ENCODE data around the gene BCO1. TPM values are rescaled to one million over a fixed set of nuclear protein-coding genes. Genes with fewer than 3 reads are reported as not detected.

The BCO1 gene
- total RNA-seq, 1 donor from 2014 or later: 0.58 TPM

DNA sequence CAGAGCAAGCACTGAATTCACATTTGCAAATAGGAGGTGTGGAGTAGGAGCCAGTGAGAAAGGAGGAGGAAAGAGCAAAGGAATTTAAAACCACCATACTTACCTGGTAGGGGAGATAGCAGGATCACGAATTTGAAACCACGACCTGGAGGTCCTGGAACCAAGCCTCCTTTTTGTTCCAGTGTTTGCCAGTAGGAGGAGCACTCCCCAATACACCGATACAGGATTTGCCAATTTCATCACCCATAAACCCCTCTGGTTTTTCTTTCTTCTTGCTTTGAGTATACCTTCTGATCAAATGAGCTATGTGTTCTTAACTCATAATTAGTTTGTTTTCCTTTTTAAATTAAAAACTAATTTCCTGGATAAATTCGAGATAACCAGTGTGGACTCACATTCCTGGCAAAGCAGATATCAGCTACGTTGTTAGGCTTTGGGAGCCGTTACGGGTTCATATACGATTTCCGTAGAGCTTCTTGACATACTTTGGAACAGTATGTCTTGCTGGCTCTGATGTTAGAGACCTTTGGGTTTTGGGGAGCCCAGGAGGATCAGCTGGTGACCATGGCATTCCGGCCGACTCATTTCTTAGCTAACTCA lies 22.7 kb downstream of the BCO1 start:
- no peak for DNase-seq (ENCODE audit: low read depth)
- TF ChIP-seq, protein P1, sequence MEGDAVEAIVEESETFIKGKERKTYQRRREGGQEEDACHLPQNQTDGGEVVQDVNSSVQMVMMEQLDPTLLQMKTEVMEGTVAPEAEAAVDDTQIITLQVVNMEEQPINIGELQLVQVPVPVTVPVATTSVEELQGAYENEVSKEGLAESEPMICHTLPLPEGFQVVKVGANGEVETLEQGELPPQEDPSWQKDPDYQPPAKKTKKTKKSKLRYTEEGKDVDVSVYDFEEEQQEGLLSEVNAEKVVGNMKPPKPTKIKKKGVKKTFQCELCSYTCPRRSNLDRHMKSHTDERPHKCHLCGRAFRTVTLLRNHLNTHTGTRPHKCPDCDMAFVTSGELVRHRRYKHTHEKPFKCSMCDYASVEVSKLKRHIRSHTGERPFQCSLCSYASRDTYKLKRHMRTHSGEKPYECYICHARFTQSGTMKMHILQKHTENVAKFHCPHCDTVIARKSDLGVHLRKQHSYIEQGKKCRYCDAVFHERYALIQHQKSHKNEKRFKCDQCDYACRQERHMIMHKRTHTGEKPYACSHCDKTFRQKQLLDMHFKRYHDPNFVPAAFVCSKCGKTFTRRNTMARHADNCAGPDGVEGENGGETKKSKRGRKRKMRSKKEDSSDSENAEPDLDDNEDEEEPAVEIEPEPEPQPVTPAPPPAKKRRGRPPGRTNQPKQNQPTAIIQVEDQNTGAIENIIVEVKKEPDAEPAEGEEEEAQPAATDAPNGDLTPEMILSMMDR (conservative IDR thresholded peaks at IDR 0.05; ENCODE audit: low read depth, low read length): peak; percentile 84
- no peak overlapping the region for H3K4me3 ChIP-seq (ENCODE audit: low read depth, low read length)

DNA sequence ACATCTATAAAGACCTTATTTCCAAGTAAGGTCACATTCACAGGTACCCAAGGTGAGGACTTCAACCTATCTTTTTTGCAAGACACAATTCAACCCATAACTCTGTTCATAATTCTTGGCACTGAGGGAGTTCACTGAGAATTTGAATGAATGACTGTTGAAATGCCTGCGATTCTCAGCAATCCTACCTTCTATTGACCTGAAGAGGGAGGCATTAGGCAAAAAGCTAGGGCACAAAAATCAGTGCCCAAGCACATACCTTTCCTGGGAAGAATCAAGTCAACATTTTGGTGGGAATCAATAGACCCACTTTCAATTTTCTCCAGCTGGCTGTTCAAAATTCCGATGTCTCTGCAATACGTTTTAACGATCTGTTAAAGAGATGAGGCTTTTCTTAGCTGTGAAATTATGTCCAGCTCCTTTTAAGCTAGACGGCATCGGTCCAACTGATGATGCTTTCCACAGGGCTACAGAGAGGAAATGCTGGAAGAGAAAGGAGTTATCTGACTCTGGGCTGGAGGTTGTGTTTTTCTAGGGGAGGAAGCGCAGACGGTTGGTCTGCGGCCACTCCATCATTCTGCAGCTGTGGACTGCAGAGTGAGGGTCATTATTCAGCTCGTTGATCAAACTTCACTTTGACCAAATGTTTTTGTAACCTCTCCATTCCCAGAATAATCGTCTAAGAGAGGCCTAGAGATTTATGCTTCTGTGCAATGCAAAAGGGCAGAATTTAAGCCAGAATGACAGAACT lies 25.2 kb downstream of the BCO1 start:
- DNase-seq (ENCODE audit: low read depth): no peak
- no peak overlapping the region for H3K4me3 ChIP-seq (ENCODE audit: low read depth, low read length)
- TF ChIP-seq, protein P1 (conservative IDR thresholded peaks at IDR 0.05; ENCODE audit: low read depth, low read length): peak; percentile 5

DNA sequence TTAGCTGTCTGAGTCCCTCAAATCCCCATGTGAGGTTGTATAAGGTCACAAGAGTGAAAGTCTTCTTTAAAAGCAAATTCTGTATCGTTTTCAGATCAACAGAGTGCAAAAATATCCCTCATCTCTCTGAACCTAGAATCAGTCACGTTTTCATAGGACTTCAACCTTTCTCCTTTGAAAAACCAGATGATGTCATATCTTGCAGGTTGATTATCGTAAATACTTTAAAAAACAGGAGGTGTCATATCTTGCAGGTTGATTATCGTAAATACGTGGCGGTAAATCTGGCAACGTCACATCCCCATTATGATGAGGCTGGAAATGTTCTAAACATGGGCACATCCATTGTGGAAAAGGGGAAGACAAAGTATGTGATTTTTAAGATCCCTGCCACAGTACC lies 25.9 kb downstream of the BCO1 start:
- no peak for DNase-seq (ENCODE audit: low read depth)
- TF ChIP-seq, protein P1 (conservative IDR thresholded peaks at IDR 0.05; ENCODE audit: low read depth, low read length): no peak
- no peak overlapping the region for H3K4me3 ChIP-seq (ENCODE audit: low read depth, low read length)

DNA sequence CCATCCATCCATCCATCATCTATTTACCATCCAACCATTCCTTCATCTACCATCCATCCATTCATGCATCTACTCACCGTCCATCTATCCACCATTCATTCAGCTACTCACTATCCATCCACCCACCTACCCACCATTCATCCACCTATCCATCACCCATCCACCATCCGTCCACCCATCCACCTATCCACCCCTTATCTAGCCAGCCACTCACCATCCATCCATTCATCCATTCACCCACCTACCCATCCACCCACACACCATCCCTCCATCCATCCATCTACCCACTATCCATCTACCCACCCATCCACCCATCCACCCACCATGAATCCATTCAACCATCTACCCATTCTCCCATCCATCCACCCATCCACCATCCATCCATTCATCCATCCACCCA lies 26.6 kb downstream of the BCO1 start:
- DNase-seq (ENCODE audit: low read depth): no peak
- H3K4me3 ChIP-seq (ENCODE audit: low read depth, low read length): no peak overlapping the region
- TF ChIP-seq, protein P1 (conservative IDR thresholded peaks at IDR 0.05; ENCODE audit: low read depth, low read length): no peak

DNA sequence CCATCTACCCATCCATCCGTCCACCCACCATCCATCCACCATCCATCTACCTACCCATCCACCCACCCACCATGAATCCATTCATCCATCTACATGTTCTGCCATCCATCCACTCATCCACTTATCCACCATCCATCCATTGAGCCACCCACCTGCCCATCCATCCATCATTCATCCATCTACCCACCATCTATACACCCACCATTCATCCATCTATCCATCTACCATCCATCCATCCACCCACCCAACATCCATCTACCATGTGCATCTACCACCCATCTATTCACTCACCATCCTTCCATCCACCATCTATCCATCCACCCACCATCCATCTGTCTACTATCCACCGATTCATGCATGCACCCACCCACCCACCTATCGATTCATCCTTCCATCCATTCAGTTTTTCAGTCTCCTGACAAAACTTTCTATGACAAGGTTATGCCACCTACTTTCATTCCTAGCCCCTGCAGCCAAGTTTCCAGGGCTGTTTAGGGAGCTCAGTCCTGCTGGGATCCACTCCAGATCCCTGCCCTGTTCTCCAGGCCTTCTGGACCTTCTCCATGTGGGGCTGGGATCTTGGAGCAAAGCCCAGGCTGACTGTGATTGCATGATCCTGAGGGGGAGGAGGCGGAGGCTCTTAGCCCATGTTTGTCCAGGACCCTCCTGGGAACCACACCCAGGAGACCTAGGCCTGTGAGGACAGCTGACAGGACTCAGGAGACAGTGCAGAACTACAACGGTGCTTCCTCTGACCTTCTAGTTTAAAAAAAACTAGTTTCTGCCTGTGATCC lies 27.4 kb downstream of the BCO1 start:
- H3K4me3 ChIP-seq (ENCODE audit: low read depth, low read length): no peak overlapping the region
- no peak for DNase-seq (ENCODE audit: low read depth)
- TF ChIP-seq, protein P1 (conservative IDR thresholded peaks at IDR 0.05; ENCODE audit: low read depth, low read length): no peak

DNA sequence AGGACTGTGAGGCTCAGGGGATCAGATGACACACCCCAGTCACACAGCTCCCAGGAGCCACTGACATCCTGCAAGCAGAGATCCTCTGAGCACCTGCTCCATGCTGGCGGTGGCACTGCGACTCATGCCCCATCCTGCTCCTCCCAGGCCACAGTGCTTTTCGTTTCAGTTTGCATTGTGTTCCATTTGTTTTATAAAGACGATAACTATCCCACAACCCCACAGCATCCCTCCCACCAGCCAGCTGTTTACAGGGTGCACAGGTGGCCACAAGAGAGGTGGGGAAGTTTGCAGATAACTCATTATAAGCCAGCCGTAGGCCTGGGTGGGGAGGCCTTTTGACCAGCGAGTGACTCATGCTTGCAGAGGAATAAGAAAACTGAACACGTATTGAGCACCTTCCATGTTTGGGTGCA lies 28.2 kb downstream of the BCO1 start:
- H3K4me3 ChIP-seq (ENCODE audit: low read depth, low read length): no peak overlapping the region
- TF ChIP-seq, protein P1 (conservative IDR thresholded peaks at IDR 0.05; ENCODE audit: low read depth, low read length): no peak
- DNase-seq (ENCODE audit: low read depth): no peak
